ENCODE results near the gene NXPH4. TPM values are rescaled to one million over a fixed set of nuclear protein-coding genes. Genes with fewer than 3 reads are reported as not detected.

NXPH4 gene
- total RNA-seq, 3 donors from 2014 or later: 0.25 TPM; not detected in 2

DNA sequence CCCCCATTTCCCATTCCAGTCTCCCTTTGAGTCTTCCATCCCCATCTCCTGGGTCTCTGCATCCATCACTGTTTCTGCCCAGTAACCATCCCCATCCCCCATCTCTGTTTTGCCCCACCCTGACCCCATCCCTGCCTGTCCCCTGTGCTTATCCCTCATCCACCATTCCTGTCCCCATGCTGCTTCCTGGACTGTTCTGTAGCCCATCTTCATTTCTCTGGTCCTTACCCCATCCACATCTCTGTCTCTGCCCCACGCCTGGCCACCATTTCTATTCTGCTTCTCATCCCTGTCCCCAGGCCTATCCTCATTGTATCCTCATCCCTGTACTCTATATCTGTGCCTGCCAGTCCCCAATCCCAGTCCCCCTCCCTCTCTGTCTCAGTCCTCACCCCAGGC is 4.2 kb downstream of the NXPH4 start:
- intact Hi-C loops (cut with DNase I, micrococcal nuclease): no loop called here
- Histone ChIP-seq H3K36me3 (ENCODE audit: low read depth) (no peaks in the 10 kb centered on the region), H3K4me1 (ENCODE audit: low read depth) (peaks cover 23% of the 10 kb centered on the region), H3K4me3 (no peak overlapping the region), H3K9me3 (no peaks in the 10 kb centered on the region)
- TF ChIP-seq, protein P1, sequence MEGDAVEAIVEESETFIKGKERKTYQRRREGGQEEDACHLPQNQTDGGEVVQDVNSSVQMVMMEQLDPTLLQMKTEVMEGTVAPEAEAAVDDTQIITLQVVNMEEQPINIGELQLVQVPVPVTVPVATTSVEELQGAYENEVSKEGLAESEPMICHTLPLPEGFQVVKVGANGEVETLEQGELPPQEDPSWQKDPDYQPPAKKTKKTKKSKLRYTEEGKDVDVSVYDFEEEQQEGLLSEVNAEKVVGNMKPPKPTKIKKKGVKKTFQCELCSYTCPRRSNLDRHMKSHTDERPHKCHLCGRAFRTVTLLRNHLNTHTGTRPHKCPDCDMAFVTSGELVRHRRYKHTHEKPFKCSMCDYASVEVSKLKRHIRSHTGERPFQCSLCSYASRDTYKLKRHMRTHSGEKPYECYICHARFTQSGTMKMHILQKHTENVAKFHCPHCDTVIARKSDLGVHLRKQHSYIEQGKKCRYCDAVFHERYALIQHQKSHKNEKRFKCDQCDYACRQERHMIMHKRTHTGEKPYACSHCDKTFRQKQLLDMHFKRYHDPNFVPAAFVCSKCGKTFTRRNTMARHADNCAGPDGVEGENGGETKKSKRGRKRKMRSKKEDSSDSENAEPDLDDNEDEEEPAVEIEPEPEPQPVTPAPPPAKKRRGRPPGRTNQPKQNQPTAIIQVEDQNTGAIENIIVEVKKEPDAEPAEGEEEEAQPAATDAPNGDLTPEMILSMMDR (IDR thresholded peaks at IDR 0.05): no peak
- ATAC-seq (no peak), DNase-seq (no peak)

DNA sequence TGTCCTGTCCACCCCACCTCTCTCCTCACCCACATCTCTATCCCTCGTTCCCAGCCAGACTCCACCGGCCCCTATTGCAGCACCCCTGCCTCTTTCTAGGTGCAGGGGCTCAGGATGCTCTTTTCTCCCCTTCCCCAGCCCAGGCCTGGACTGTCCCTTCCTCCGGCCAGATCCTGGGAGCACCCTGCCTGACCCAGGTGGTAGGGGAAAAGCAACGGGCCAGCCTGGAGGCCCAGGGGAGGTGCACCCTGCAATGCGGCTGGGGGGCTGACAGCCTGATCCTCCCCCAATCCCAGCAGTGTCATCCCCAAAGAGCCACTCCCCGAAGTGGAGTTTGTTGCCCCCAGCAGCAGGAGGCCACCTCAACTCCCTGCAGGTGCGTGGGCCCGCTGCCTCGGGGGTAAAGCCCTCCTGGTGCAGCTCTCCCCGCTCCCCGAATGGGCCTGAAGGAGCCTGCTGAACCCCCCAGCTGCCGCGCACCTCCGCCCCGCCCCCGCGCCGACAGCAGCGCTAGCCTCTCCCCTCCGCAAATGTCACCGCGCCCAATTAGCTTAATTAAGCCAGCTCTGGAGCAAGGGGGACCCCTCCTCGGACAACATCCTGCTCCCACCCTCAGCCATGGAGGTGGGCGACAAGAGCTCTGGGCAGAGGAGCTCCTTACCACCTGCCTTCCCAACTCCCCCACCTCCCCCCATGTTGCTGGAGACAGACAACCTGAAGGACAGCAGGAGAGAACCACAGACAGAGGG is 4.7 kb downstream of the NXPH4 start:
- Histone ChIP-seq H3K4me1 (ENCODE audit: low read depth) (peaks cover 17% of the 10 kb centered on the region), H3K4me3 (no peak overlapping the region), H3K36me3 (ENCODE audit: low read depth) (no peaks in the 10 kb centered on the region), H3K9me3 (no peaks in the 10 kb centered on the region)
- TF ChIP-seq, protein P1 (IDR thresholded peaks at IDR 0.05): no peak
- intact Hi-C loops (cut with DNase I, micrococcal nuclease): no loop called here
- ATAC-seq: no peak
- DNase-seq: no peak

DNA sequence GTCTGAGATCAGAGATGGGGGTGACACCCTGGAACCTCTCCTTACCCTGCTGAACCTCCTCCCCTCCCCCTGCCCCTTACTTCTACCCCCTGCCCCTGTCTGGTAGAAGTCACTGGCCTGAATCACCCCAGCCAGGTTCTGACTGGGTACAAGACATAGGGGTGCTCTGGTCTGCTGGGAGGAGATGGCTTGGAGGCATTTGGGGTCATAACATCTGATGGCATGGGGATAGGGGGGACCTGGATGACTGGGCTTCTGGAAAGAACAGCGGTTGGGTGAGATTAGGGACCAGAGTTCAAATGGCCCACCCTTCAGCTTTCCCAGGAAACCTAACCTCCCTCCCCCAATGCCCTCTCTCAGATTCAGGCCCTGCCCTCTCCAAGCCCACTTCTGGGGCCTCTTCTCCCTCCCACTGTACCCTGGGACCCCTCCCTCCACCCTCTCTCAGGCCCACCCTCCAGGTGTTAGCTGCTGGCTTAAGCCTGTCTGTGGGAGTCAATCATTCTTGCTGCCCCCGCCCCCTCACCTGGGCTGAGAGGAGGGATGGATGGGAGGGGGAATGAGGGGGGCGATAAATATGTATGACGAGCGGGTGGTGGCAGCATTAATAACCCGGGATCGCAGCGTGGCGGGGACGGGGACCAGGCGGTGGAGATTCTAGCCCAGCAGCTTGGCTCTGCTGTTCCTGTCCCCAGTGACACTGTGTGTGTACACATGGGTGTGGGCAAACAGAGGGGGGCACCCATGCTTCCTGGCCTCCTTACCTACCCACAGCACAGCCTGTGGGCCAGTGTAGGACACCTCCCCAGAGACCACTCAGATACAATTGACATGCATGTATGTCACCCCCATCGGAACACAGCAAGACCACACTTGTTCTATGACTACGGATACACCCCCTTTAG is 5.9 kb downstream of the NXPH4 start:
- TF ChIP-seq, protein P1 (IDR thresholded peaks at IDR 0.05): no peak
- intact Hi-C loops (cut with DNase I, micrococcal nuclease): no loop called here
- H3K4me1 ChIP-seq (ENCODE audit: low read depth): peaks cover 16% of the 10 kb centered on the region
- ATAC-seq: no peak
- no peak for DNase-seq
- H3K4me3 ChIP-seq: no peak overlapping the region
- H3K9me3 ChIP-seq: no peaks in the 10 kb centered on the region
- no peaks in the 10 kb centered on the region for H3K36me3 ChIP-seq (ENCODE audit: low read depth)

DNA sequence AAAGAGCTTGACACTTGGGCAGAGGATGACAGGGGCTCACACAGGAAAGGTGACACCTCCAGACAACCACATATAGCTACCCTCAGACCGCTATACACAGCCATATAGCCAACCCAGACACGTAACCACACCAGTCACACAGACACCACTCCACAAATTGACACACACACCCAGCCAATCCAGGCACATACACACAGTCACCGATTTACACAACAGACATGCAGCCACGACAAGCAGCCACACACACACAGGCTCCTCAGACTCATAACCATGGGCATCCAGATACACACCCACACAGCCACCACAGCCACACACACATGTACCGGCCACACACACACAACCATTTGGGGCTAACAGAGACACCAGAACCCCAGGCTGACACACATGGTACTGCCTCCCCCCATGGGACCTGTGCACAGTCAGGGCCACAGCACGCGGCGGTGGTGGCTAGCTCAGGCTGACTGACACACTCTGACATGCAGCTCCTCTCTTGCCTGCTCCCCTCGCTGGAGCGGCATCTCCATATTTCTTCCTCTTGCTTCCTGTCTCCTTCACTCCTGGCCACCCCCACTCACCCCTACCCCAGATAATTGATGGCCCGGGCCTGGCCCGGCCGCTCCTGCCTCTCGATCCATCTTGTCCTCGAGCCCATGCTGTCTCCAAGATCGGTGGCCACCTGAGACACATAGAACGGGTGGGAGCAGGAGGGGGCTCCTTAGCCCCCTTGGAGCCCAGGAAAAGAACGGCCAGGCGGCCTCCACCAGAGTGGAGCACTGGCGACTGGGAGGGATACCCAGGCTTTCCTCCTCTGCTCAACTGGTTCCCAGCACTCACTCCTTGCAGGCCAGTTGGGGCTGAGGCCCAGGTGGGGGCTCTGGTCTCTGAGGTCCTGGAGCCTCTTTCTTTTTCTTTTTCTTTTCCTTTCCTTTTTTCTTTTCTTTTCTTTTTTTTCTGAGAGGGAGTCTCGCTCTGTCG is 6.9 kb downstream of the NXPH4 start:
- Histone ChIP-seq H3K36me3 (ENCODE audit: low read depth) (no peaks in the 10 kb centered on the region), H3K4me3 (no peak overlapping the region), H3K9me3 (no peaks in the 10 kb centered on the region), H3K4me1 (ENCODE audit: low read depth) (peaks cover 16% of the 10 kb centered on the region)
- no peak for ATAC-seq
- TF ChIP-seq, protein P1 (IDR thresholded peaks at IDR 0.05): no peak
- DNase-seq: no peak
- intact Hi-C loops (cut with DNase I, micrococcal nuclease): no loop called here

DNA sequence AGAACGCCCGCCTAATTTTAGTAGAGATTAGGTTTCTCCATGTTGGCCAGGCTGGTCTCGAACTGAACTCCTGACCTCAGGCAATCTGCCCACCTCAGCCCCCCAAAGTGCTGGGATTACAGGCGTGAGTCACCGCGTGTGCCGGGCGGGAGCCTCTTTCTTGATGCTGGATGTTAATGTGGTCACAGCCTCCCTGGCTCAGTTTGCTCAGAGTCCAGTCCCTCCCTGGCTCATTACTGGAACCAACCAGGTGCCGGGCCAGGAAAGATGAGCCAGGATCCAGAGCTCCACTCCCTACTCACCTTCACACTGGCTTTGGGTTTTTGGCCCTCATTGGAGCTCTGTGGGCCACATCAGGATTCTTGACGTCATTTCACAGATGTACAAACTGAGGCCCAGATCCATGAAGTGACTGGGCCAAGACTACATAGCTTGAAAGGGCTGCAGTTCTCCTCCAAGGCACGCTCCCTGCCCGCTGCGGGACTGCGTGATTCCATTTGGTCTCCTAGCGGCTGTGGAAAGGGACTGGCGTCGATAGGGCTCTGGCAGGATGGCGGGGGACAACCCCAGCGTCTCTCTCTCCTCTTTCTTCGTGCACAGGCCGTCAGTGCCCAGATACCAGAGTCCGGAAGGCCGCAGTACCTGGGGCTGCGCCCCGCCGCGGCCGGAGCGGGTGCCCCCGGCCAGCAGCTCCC is 7.8 kb downstream of the NXPH4 start:
- DNase-seq (no peak), ATAC-seq (no peak)
- Histone ChIP-seq H3K4me1 (ENCODE audit: low read depth) (peaks cover 16% of the 10 kb centered on the region), H3K36me3 (ENCODE audit: low read depth) (no peaks in the 10 kb centered on the region), H3K4me3 (no peak overlapping the region), H3K9me3 (no peaks in the 10 kb centered on the region)
- TF ChIP-seq, protein P1 (IDR thresholded peaks at IDR 0.05): no peak
- intact Hi-C loops (cut with DNase I, micrococcal nuclease): no loop called here

Data from mucosa of descending colon (tissue), 3 donors.